SHP77 treated with DMSO at 0.1 percent for 48 hours (cell line): ENCODE data around the gene LIPI.
"Not testable (repeated sequence)": the region's sequence is repeated elsewhere in the genome, so short reads cannot be mapped to it uniquely, and the experiment has no call there.

ENCODE experiments used
- DNase-seq: peaks from one replicate; lab custom pipeline; 2025; lab: John Stamatoyannopoulos, UW

LIPI gene

GRCh38 chr21:14116080-14116481, 94.7 kb downstream of the LIPI start:
- no peak for DNase-seq

GRCh38 chr21:14115646-14116045, 95.1 kb downstream of the LIPI start:
- no peak for DNase-seq

- DNase-seq = no peak
Observed at GRCh38 chr21:14114251-14114650, 96.5 kb downstream of the LIPI start.

- DNase-seq = not testable (repeated sequence)
Observed at GRCh38 chr21:14104564-14104963, 106.2 kb downstream of the LIPI start.

GRCh38 chr21:14099570-14099969, 111.2 kb downstream of the LIPI start:
- no peak for DNase-seq

- DNase-seq = no peak
Observed at GRCh38 chr21:14097881-14098499, 112.8 kb downstream of the LIPI start.

- DNase-seq = no peak
Observed at GRCh38 chr21:14096577-14096976, 114.2 kb downstream of the LIPI start.

- DNase-seq = no peak
Observed at GRCh38 chr21:14096172-14096571, 114.6 kb downstream of the LIPI start.

GRCh38 chr21:14095056-14095455, 115.7 kb downstream of the LIPI start:
- DNase-seq = no peak

- DNase-seq = no peak
Observed at GRCh38 chr21:14092834-14093560, 117.8 kb downstream of the LIPI start.

GRCh38 chr21:14090184-14090583, 120.6 kb downstream of the LIPI start:
- DNase-seq = not testable (repeated sequence)

- no peak for DNase-seq
Observed at GRCh38 chr21:14088391-14088790, 122.4 kb downstream of the LIPI start.

- DNase-seq = no peak
Observed at GRCh38 chr21:14086553-14086952, 124.2 kb downstream of the LIPI start.

GRCh38 chr21:14084701-14085100, 126.1 kb downstream of the LIPI start:
- no peak for DNase-seq

GRCh38 chr21:14084068-14084501, 126.7 kb downstream of the LIPI start:
- no peak for DNase-seq

- no peak for DNase-seq
Observed at GRCh38 chr21:14080764-14081096, 130.0 kb downstream of the LIPI start.

GRCh38 chr21:14080040-14080763, 130.6 kb downstream of the LIPI start:
- DNase-seq = no peak

GRCh38 chr21:14078746-14079375, 131.9 kb downstream of the LIPI start:
- no peak for DNase-seq

- no peak for DNase-seq
Observed at GRCh38 chr21:14076143-14076806, 134.5 kb downstream of the LIPI start.

- DNase-seq = no peak
Observed at GRCh38 chr21:14075346-14076142, 135.2 kb downstream of the LIPI start.

- DNase-seq = no peak
Observed at GRCh38 chr21:14074177-14074576, 136.6 kb downstream of the LIPI start.
